BJ (cell line): ENCODE data around the gene KBTBD13. TPM values are rescaled to one million over a fixed set of nuclear protein-coding genes. Genes with fewer than 3 reads are reported as not detected.

Experiments used
- CTCF ChIA-PET: fragments of 350-600 bp; formaldehyde crosslinking; extraction: SDS; loops from one replicate; lab custom pipeline; 2021; ENCODE audit warnings: antibody characterized with exemption, inconsistent platforms; lab: Yijun Ruan, JAX
- POLR2A ChIA-PET: fragments of 300-600 bp; sonication (Branson Sonifier 250); formaldehyde crosslinking; extraction: SDS; loops from one replicate; lab custom pipeline; 2021; ENCODE audit warnings: antibody characterized with exemption; lab: Charles Lee
- DNase-seq: peaks from one replicate; pipeline ENCODE4 v3.0.0-alpha.2; 2011; ENCODE audit warnings: low read depth
- H3K27me3 ChIP-seq: 2 replicates; pipeline ENCODE4 v1.6.0; 2011; ENCODE audit warnings: low read length; ENCODE audit not compliant: control insufficient read depth, insufficient read depth
- H3K36me3 ChIP-seq: 2 replicates; pipeline ENCODE4 v1.5.1; 2011; ENCODE audit warnings: low read length; ENCODE audit not compliant: control insufficient read depth, insufficient read depth
- H3K4me3 ChIP-seq: 2 replicates; pipeline ENCODE4 v1.5.1; 2011; ENCODE audit warnings: low read depth, mild to moderate bottlenecking, control low read depth, low read length
- CTCF ChIP-seq: IDR thresholded peaks from 2 replicates; pipeline ENCODE4 v1.5.1; 2011; ENCODE audit warnings: low read depth, mild to moderate bottlenecking, control low read depth, inconsistent platforms, low read length, moderate library complexity; ENCODE audit not compliant: insufficient read depth
- polyA plus RNA-seq: library from polyadenylated mRNA; depleted of rRNA; stranded (reverse); fragments of >200 nt; gene quantifications from 2 replicates; pipeline ENCODE4 v1.2.3, GENCODE V29; 2011

KBTBD13 gene
- polyA plus RNA-seq, 1 experiment: not detected

- ChIA-PET CTCF (interaction anchor here (5.6 to 10.8 kb wide), 3 partner anchors 11 to 44 kb away, joined by 57 to 301 read pairs (median 70); partner anchors contain the start of genes KBTBD13 and RASL12), POLR2A (no interaction called here)
- DNase-seq: no peak
- H3K4me3 ChIP-seq: no peak overlapping the region
- H3K36me3 ChIP-seq: no peaks in the 10 kb centered on the region
- no peak for TF ChIP-seq CTCF
- peaks cover 7% of the 10 kb centered on the region for H3K27me3 ChIP-seq
These were observed 19.5 kb upstream of the KBTBD13 start for GRCh38 chr15:65056868-65057548.

GRCh38 chr15:65057549-65057940 lies 19.0 kb upstream of the KBTBD13 start:
- Histone ChIP-seq H3K36me3 (no peaks in the 10 kb centered on the region), H3K4me3 (no peak overlapping the region), H3K27me3 (peaks cover 7% of the 10 kb centered on the region)
- ChIA-PET POLR2A (no interaction called here), CTCF (interaction anchor here (0.8 to 10.8 kb wide), 3 partner anchors 10 to 24 kb away, joined by 3 to 301 read pairs (median 57); partner anchors contain the start of genes KBTBD13 and RASL12)
- TF ChIP-seq CTCF: no peak
- no peak for DNase-seq

- peaks cover 12% of the 10 kb centered on the region for H3K27me3 ChIP-seq
- TF ChIP-seq CTCF: no peak
- CTCF ChIA-PET: interaction anchor here (0.8 to 10.8 kb wide), 4 partner anchors 15 to 42 kb away, joined by 3 to 301 read pairs (median 24); partner anchors contain the start of gene KBTBD13
- no peak for DNase-seq
- no peaks in the 10 kb centered on the region for H3K36me3 ChIP-seq
- POLR2A ChIA-PET: no interaction called here
- no peak overlapping the region for H3K4me3 ChIP-seq
These were observed 17.9 kb upstream of the KBTBD13 start for GRCh38 chr15:65058394-65059368.

- no peak for DNase-seq
- CTCF ChIA-PET: interaction anchor here (3.5 to 5.8 kb wide), 2 partner anchors 18 to 42 kb away, joined by 13 to 36 read pairs; partner anchors contain the start of gene KBTBD13
- no peak for TF ChIP-seq CTCF
- H3K36me3 ChIP-seq: no peaks in the 10 kb centered on the region
- POLR2A ChIA-PET: no interaction called here
- peaks cover 13% of the 10 kb centered on the region for H3K27me3 ChIP-seq
- H3K4me3 ChIP-seq: no peak overlapping the region
These were observed 17.2 kb upstream of the KBTBD13 start for GRCh38 chr15:65059369-65059750.
